Stimulated activated CD4-positive, alpha-beta T cell treated with anti-CD3 and anti-CD28 coated beads, Interleukin-4, amount 100 ng/mL, for 4 hours (primary cell): ENCODE measurements around the gene ZBTB5.
A peak's percentile ranks its signal among the peaks of the same experiment; 100 is the strongest.
"Not testable (repeated sequence)": the region's sequence is repeated elsewhere in the genome, so short reads cannot be mapped to it uniquely, and the experiment has no call there.

Source experiments
- DNase-seq, 2 experiments: peaks; one replicate each; pipeline ENCODE4 v3.0.0-alpha.2; 2020

Gene ZBTB5

GRCh38 chr9:37465249-37466036 is at the start of gene ZBTB5:
ZBTB5 (minus strand) TSS chr9:37465450; CDS start chr9:37442551, 22,899 bp downstream.
- peak; percentile 97 to 99 for DNase-seq

GRCh38 chr9:37514999-37515398 is 49.7 kb upstream of the ZBTB5 start:
- no peak for DNase-seq

- DNase-seq = not testable (repeated sequence)
Observed at GRCh38 chr9:37514415-37514814, 49.2 kb upstream of the ZBTB5 start.

GRCh38 chr9:37512437-37512836 is 47.2 kb upstream of the ZBTB5 start:
- no peak for DNase-seq

- DNase-seq = no peak
Observed at GRCh38 chr9:37511016-37512010, 46.1 kb upstream of the ZBTB5 start.

- DNase-seq = not testable (repeated sequence)
Observed at GRCh38 chr9:37510053-37510452, 44.8 kb upstream of the ZBTB5 start.

- DNase-seq = no peak
Observed at GRCh38 chr9:37509536-37509935, 44.3 kb upstream of the ZBTB5 start.

- DNase-seq = no peak
Observed at GRCh38 chr9:37508834-37509206, 43.6 kb upstream of the ZBTB5 start.

- DNase-seq = no peak
Observed at GRCh38 chr9:37508135-37508833, 43.0 kb upstream of the ZBTB5 start.

GRCh38 chr9:37507566-37508134 is 42.4 kb upstream of the ZBTB5 start:
- no peak for DNase-seq

- no peak for DNase-seq
Observed at GRCh38 chr9:37504605-37505004, 39.4 kb upstream of the ZBTB5 start.

- DNase-seq = no peak
Observed at GRCh38 chr9:37503736-37504135, 38.5 kb upstream of the ZBTB5 start.

- DNase-seq = no peak
Observed at GRCh38 chr9:37501957-37502596, 36.8 kb upstream of the ZBTB5 start.

- no peak for DNase-seq
Observed at GRCh38 chr9:37499297-37499696, 34.0 kb upstream of the ZBTB5 start.

GRCh38 chr9:37498457-37498856 is 33.2 kb upstream of the ZBTB5 start:
- no peak for DNase-seq

GRCh38 chr9:37497320-37497719 is 32.1 kb upstream of the ZBTB5 start:
- DNase-seq = no peak

- no peak for DNase-seq
Observed at GRCh38 chr9:37496020-37496419, 30.8 kb upstream of the ZBTB5 start.

- DNase-seq = no peak
Observed at GRCh38 chr9:37495571-37495970, 30.3 kb upstream of the ZBTB5 start.

GRCh38 chr9:37491939-37492338 is 26.7 kb upstream of the ZBTB5 start:
- DNase-seq = no peak

GRCh38 chr9:37486616-37487548 is 21.6 kb upstream of the ZBTB5 start:
- no peak for DNase-seq

- DNase-seq = no peak
Observed at GRCh38 chr9:37486256-37486615, 21.0 kb upstream of the ZBTB5 start.
